Fibroblast of the aortic adventitia (primary cell): ENCODE data around the gene ETFBKMT. TPM values are rescaled to one million over a fixed set of nuclear protein-coding genes. Genes with fewer than 3 reads are reported as not detected.

Experiments
- DNase-seq: peaks from one replicate; pipeline ENCODE4 v3.0.0-alpha.2; 2010; ENCODE audit warnings: low read depth
- H3K4me3 ChIP-seq: 2 replicates; pipeline ENCODE4 v1.5.1; 2011; ENCODE audit warnings: low read depth, mild to moderate bottlenecking, control low read depth, low read length, moderate library complexity
- total RNA-seq: library from RNA; depleted of rRNA; stranded (reverse); fragments of >200 nt; gene quantifications from 2 replicates; pipeline ENCODE4 v1.2.3, GENCODE V29; 2012; ENCODE audit warnings: low replicate concordance
- TF ChIP-seq, protein P1 (sequence below): IDR thresholded peaks from 2 replicates; pipeline ENCODE4 v1.5.1; 2011; ENCODE audit warnings: mild to moderate bottlenecking, low read length, control low read depth, inconsistent platforms; ENCODE audit not compliant: insufficient read depth

ETFBKMT gene
- total RNA-seq, 1 donor, result 4.9 TPM

- H3K4me3 ChIP-seq, result no peak overlapping the region
- TF ChIP-seq, protein P1, sequence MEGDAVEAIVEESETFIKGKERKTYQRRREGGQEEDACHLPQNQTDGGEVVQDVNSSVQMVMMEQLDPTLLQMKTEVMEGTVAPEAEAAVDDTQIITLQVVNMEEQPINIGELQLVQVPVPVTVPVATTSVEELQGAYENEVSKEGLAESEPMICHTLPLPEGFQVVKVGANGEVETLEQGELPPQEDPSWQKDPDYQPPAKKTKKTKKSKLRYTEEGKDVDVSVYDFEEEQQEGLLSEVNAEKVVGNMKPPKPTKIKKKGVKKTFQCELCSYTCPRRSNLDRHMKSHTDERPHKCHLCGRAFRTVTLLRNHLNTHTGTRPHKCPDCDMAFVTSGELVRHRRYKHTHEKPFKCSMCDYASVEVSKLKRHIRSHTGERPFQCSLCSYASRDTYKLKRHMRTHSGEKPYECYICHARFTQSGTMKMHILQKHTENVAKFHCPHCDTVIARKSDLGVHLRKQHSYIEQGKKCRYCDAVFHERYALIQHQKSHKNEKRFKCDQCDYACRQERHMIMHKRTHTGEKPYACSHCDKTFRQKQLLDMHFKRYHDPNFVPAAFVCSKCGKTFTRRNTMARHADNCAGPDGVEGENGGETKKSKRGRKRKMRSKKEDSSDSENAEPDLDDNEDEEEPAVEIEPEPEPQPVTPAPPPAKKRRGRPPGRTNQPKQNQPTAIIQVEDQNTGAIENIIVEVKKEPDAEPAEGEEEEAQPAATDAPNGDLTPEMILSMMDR, result no peak
- no peak for DNase-seq
Observed at GRCh38 chr12:31641509-31642090, 17.9 kb upstream of the ETFBKMT start.

GRCh38 chr12:31644536-31644935 is 15.0 kb upstream of the ETFBKMT start:
- DNase-seq, result no peak
- TF ChIP-seq, protein P1, result no peak
- H3K4me3 ChIP-seq, result no peak overlapping the region

- no peak for DNase-seq
- TF ChIP-seq, protein P1, result no peak
- H3K4me3 ChIP-seq, result no peak overlapping the region
Observed at GRCh38 chr12:31645924-31646323, 13.6 kb upstream of the ETFBKMT start.

DNA sequence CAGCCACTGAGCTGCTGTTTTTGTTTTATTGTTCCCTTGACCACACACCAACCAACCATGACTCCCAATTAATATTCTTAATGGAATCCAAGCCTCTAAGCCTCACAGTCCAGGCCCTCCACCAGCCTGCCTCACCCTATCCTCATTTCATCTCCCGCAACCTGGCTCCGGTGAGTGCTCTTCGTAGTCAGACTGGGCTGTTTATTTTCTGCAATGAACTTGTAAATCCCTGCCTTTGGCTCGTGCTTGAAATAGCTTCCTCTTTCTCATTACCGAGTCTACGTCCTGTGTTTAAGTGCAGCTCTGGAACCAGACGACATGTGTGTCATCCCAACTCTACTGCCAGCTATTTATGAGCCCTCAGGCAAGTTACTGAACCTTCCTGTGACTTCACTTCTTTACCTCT is 12.4 kb upstream of the ETFBKMT start:
- TF ChIP-seq, protein P1, result no peak
- DNase-seq, result no peak
- no peak overlapping the region for H3K4me3 ChIP-seq

GRCh38 chr12:31650918-31651317 is 8.6 kb upstream of the ETFBKMT start:
- no peak overlapping the region for H3K4me3 ChIP-seq
- peak; percentile 12 for DNase-seq
- TF ChIP-seq, protein P1, result no peak

DNA sequence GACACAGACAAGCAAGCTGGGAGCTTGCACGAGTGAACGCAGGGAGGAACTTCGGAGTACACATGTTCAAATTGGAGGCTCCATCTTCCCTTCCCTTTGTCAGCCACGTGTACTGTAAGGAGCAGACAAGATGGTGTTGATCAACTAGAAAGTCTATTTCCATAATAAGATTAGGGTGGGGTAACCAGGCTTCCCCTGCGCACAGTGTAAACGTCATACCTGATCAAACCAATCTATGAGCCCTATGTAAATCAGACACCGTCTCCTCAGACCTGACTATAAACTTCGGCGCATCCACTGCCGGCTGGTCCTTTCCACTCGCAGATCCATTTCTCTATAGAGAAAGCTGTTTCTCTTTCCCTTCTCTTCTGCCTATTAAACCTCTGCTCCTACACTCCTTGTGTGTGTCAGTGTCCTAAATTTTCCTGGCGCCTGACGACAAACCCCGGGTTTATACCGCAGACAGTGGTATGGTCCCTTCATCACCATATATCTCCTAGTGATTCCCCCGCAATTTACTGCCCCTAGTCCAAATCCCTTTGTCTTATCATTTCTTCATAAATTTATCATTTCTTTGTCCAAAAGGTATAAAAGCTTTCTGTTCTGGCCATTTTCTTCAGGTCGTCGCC is 7.5 kb upstream of the ETFBKMT start:
- DNase-seq, result peak; percentile 17
- no peak overlapping the region for H3K4me3 ChIP-seq

More for the DNA sequence above, 7.5 kb upstream of the ETFBKMT start:
- TF ChIP-seq, protein P1, result no peak
